ENCODE data around the gene GPR37L1. TPM values are rescaled to one million over a fixed set of nuclear protein-coding genes. Genes with fewer than 3 reads are reported as not detected.

GPR37L1 gene
- total and polyA plus RNA-seq, 4 donors: under 0.01 to 0.04 (median 0.02) TPM; not detected in 1

GRCh38 chr1:202154766-202155477 lies 32.2 kb downstream of the GPR37L1 start:
- Histone ChIP-seq H3K27me3 (ENCODE audit: control insufficient read depth in 4 of 4, insufficient read depth in 4 of 4, low read length in 3 of 4) (no peaks in the 10 kb centered on the region), H3K36me3 (ENCODE audit: control insufficient read depth in 4 of 4, insufficient read depth in 3 of 4, low read depth in 1 of 4, low read length in 3 of 4) (no peaks in the 10 kb centered on the region), H3K4me1 (ENCODE audit: control insufficient read depth in 4 of 4, insufficient read depth in 4 of 4, low read length in 3 of 4) (peaks cover 0 to 7% (median under 1%) of the 10 kb centered on the region in 4 donors), H3K27ac (ENCODE audit: low read depth in 1 of 2, low read length in 2 of 2) (no peak overlapping the region), H3K9me3 (ENCODE audit: control insufficient read depth in 4 of 4, low read length in 3 of 4) (no peaks in the 10 kb centered on the region), H3K4me3 (ENCODE audit: low read depth in 1 of 3, low read length in 3 of 3) (no peak overlapping the region), H3K9ac (ENCODE audit: low read depth in 1 of 2, low read length in 2 of 2) (no peak overlapping the region)
- TF ChIP-seq HNF4G (IDR thresholded peaks at IDR 0.05): no peak
- no peak for TF ChIP-seq REST (IDR thresholded peaks at IDR 0.05)
- no peak for TF ChIP-seq ATF3 (IDR thresholded peaks at IDR 0.05)
- no peak for TF ChIP-seq TAF1 (conservative IDR thresholded peaks at IDR 0.05)
- TF ChIP-seq CTCF (IDR thresholded peaks at IDR 0.05; ENCODE audit: low read depth, low read length, missing input control): peak; percentile 29
- TF ChIP-seq NR2F2 (IDR thresholded peaks at IDR 0.05): no peak
- no peak for TF ChIP-seq EGR1 (IDR thresholded peaks at IDR 0.05; ENCODE audit: low read depth in 2 of 2)
- no peak for TF ChIP-seq RXRA (IDR thresholded peaks at IDR 0.05)
- TF ChIP-seq ZBTB33 (IDR thresholded peaks at IDR 0.05): no peak
- no peak for TF ChIP-seq YY1 (IDR thresholded peaks at IDR 0.05)
- peak in 1 of 2 donors; percentile 57 for TF ChIP-seq RAD21 (IDR thresholded peaks at IDR 0.05)
- no peak for TF ChIP-seq SP1 (IDR thresholded peaks at IDR 0.05)
- TF ChIP-seq FOXA1 (IDR thresholded peaks at IDR 0.05): no peak
- no peak for TF ChIP-seq HNF4A (conservative IDR thresholded peaks at IDR 0.05)
- DNase-seq (ENCODE audit: low spot score): no peak
- WGBS: 55% methylated on average over 11 of the region's 11 CpGs

- no peak overlapping the region for H3K27ac ChIP-seq (ENCODE audit: low read depth in 1 of 2, low read length in 2 of 2)
- WGBS: 33% methylated on average over 8 of the region's 8 CpGs
- no peak for TF ChIP-seq YY1 (IDR thresholded peaks at IDR 0.05)
- TF ChIP-seq FOXA2 (IDR thresholded peaks at IDR 0.05): no peak
- TF ChIP-seq REST (IDR thresholded peaks at IDR 0.05): no peak
- no peak for TF ChIP-seq MAX (IDR thresholded peaks at IDR 0.05)
- no peak for TF ChIP-seq RAD21 (IDR thresholded peaks at IDR 0.05)
- TF ChIP-seq NR2F2 (IDR thresholded peaks at IDR 0.05): peak; percentile 77
- TF ChIP-seq GABPA (IDR thresholded peaks at IDR 0.05 in 1 of 2, conservative IDR thresholded peaks at IDR 0.05 in 1 of 2): no peak
- TF ChIP-seq SP1 (IDR thresholded peaks at IDR 0.05): no peak
- no peak for TF ChIP-seq ZBTB33 (IDR thresholded peaks at IDR 0.05)
- TF ChIP-seq TAF1 (conservative IDR thresholded peaks at IDR 0.05): no peak
Observed at GRCh38 chr1:202155478-202156021, 32.8 kb downstream of the GPR37L1 start.

More at GRCh38 chr1:202155478-202156021, 32.8 kb downstream of the GPR37L1 start:
- H3K4me3 ChIP-seq (ENCODE audit: low read depth in 1 of 3, low read length in 3 of 3): no peak overlapping the region
- H3K36me3 ChIP-seq (ENCODE audit: control insufficient read depth in 4 of 4, insufficient read depth in 3 of 4, low read depth in 1 of 4, low read length in 3 of 4): no peaks in the 10 kb centered on the region
- H3K9ac ChIP-seq (ENCODE audit: low read depth in 1 of 2, low read length in 2 of 2): no peak overlapping the region
- no peaks in the 10 kb centered on the region for H3K9me3 ChIP-seq (ENCODE audit: control insufficient read depth in 4 of 4, low read length in 3 of 4)
- H3K27me3 ChIP-seq (ENCODE audit: control insufficient read depth in 4 of 4, insufficient read depth in 4 of 4, low read length in 3 of 4): no peaks in the 10 kb centered on the region
- H3K4me1 ChIP-seq (ENCODE audit: control insufficient read depth in 4 of 4, insufficient read depth in 4 of 4, low read length in 3 of 4): peaks cover 0 to 7% (median under 1%) of the 10 kb centered on the region in 4 donors
- no peak for DNase-seq (ENCODE audit: low spot score)
